ENCODE results near the gene NDUFAB1.
"Not testable (repeated sequence)": the region's sequence is repeated elsewhere in the genome, so short reads cannot be mapped to it uniquely, and the experiment has no call there.

NDUFAB1 gene

GRCh38 chr16:23584186-23585076 lies 11.7 kb downstream of the NDUFAB1 start:
- DNase-seq (ENCODE audit: low spot score) (no peak), FAIRE-seq (no peak)

DNA sequence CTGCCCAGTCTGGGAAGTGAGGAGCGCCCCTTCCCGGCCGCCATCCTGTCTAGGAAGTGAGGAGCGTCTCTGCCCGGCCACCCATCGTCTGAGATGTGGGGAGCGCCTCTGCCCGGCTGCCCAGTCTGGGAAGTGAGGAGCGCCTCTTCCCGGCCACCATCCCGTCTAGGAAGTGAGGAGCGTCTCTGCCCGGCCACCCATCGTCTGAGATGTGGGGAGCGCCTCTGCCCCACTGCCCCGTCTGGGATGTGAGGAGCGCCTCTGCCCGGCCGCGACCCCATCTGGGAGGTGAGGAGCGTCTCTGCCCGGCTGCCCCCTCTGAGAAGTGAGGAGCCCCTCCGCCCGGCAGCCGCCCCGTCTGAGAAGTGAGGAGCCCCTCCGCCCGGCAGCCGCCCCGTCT lies 12.8 kb downstream of the NDUFAB1 start:
- FAIRE-seq; DNase-seq (ENCODE audit: low spot score): not testable (repeated sequence)

DNA sequence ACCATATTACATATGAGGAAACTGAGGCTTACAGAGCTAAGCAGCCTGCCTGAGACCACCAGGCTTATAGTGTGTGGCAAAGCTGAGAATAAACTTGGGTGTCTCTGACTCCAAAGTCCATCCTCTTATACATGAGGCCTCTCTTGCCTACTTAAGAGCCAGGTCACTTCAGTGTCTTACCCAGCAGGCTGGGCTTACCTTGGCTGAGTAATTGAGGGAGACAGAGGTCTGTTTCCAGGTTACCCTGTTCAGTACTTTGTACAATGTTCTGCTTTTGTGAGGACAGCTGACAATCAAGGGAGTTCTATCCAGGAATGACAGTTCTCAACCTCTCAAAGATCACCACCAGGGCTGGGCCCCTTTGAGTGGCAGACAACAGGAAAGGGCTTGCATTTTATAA lies 14.4 kb downstream of the NDUFAB1 start:
- FAIRE-seq, result no peak
- DNase-seq (ENCODE audit: low spot score), result no peak

DNA sequence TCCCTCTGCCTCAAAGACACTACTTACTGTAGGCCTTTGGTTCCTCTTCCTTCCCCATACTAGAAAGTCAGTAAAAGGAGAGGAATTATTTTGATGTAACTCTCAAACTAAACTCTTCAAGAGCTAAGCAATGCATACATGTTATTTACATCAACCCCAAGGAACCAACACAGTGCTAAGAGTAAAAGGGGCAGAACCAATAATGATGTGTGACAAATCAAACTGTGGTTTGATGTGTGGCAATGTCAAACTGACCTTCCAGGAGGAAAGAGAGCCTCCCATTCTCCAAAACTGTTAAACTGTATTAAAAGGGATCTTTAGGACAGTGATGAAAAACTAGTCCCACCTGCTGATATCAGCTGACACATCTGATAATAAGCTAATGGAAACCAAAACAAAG lies 15.7 kb downstream of the NDUFAB1 start:
- FAIRE-seq, result no peak
- DNase-seq (ENCODE audit: low spot score), result no peak

DNA sequence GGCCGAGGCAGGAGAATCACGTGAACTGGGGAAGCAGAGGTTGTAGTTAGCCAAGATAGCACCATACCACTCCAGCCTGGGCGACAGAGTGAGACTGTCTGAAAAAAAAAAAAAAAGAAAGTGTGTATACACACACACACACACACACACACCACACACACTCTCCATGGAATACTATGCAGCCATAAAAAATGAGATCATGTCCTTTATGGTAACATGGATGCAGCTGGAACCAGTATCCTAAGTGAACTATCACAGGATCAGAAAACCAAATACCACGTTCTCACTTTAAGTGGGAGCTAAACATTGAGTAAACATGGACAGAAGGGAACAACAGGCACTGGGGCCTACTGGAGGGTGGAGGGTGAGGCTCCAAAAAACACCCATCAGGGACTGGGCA lies 16.7 kb downstream of the NDUFAB1 start:
- DNase-seq (ENCODE audit: low spot score) (no peak), FAIRE-seq (no peak)

GRCh38 chr16:23578101-23578830 lies 17.9 kb downstream of the NDUFAB1 start:
- FAIRE-seq (no peak), DNase-seq (ENCODE audit: low spot score) (no peak)

- DNase-seq (ENCODE audit: low spot score) (no peak), FAIRE-seq (no peak)
Observed at GRCh38 chr16:23577493-23577892, 18.6 kb downstream of the NDUFAB1 start.

DNA sequence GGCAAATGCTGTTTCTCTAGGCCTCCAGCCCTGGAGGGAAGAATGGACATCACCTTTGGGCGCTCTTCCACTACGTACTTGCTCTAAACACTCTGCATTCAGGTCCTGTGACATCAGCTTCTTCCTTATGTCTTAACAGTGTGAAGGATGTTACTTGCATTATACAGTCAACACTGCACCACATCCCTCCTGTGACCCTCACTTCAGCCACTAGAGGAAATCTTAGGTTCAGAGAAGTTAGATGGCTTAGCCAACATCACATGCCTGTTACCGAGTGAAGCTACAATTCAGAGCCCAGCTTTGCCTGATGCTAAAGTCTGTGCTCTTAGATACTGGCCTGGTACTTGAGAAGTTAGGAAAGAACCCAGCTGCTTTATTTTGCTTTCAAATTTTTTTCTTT lies 20.3 kb downstream of the NDUFAB1 start:
- no peak for FAIRE-seq

DNA sequence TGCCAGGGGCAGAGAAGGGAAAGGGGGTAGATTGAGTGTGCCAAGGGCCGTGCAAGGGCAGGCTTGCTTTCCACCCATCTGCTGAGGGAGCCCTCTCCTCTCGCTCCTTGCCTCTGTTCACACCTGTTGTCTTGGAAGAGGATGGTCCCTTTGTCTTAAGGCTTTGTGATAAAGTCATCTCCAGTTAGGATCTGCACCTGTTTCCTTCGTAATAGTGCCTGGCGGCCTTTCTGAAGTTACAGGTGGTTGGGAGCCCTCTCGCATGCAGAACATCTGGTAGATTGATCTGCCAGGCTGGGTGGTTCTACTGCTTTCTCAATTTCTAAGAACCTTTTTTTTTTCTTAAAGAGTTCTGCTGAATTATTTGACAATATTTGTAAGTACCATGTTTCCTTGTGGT lies 22.3 kb downstream of the NDUFAB1 start:
- DNase-seq (ENCODE audit: low spot score) (no peak), FAIRE-seq (no peak)

More for the DNA sequence above, 20.3 kb downstream of the NDUFAB1 start:
- DNase-seq (ENCODE audit: low spot score), result no peak

DNA sequence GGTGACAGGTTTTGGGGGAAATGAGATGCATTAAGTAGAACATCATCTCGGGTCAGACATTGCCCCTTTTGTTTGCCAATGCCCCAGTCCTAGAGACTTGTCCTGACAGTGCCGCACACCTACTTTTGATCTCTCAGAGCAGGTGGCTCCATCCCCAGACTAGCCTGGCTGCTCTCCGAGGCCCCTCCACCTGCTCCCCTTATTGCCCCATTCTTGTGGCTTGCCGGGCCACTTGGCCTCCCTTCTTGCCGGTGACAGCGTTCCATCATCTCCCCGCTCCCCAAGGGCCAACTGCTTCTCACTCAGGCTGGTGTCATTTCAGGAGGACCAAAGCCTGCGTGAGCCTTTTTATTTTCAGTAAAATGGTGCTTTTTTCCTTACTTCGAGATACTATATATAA lies 23.7 kb downstream of the NDUFAB1 start:
- no peak for FAIRE-seq

DNA sequence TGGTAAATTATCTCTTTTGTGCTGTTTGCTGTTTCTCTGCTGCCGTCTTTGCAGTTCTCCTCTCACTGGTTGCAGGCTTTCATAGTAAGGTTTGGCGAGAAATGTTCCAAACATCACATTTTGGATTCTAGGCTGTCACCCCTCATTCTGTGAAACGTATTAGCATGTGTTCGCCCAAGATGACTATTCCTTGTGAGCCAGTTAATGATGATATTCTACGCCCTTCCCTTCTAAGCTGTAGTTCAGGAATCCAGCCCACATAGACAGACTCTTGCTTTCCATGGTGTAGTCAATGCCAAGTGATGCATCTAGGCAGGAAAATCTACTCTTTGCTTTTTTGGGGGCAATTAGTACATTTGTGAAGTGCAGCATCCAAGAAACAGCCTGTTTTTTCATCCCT lies 24.2 kb downstream of the NDUFAB1 start:
- FAIRE-seq, result no peak
- no peak for DNase-seq (ENCODE audit: low spot score)

More for the DNA sequence above, 23.7 kb downstream of the NDUFAB1 start:
- no peak for DNase-seq (ENCODE audit: low spot score)

DNA sequence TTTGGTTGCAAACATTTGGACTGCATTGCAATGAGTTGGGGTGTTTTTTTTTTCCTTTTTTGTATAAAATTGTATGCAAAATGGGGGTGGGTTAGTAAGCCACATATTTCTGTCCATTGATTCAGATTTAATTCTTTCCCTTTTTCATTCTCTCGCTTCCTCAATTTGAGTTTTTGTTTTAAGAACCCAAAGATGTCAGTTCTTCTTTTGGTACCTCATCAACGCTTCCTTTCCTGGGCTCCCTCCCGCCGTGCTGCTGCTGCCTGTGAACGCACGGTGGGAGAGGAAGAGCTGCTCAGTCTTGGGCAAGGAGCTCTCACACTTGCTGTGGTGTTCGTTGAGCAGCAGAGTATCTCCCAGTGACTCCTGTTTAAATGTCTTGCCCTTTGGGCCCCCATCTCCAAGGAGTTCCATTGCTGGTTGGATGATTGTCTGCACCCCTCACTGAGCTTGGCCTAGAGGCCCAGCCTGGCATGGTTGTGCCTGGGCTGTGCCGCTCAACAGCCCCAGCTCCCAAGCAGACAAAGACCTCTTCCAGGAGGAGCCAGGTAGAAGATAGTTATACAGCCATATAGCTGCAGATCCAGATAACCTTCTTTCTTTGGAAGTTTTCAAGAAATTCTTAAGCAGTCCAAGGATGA lies 25.0 kb downstream of the NDUFAB1 start:
- FAIRE-seq, result no peak
- DNase-seq (ENCODE audit: low spot score), result no peak

GRCh38 chr16:23567602-23568001 lies 28.5 kb downstream of the NDUFAB1 start:
- FAIRE-seq (no peak), DNase-seq (ENCODE audit: low spot score) (no peak)

- DNase-seq (ENCODE audit: low spot score) (no peak), FAIRE-seq (no peak)
Observed at GRCh38 chr16:23566724-23567123, 29.4 kb downstream of the NDUFAB1 start.

DNA sequence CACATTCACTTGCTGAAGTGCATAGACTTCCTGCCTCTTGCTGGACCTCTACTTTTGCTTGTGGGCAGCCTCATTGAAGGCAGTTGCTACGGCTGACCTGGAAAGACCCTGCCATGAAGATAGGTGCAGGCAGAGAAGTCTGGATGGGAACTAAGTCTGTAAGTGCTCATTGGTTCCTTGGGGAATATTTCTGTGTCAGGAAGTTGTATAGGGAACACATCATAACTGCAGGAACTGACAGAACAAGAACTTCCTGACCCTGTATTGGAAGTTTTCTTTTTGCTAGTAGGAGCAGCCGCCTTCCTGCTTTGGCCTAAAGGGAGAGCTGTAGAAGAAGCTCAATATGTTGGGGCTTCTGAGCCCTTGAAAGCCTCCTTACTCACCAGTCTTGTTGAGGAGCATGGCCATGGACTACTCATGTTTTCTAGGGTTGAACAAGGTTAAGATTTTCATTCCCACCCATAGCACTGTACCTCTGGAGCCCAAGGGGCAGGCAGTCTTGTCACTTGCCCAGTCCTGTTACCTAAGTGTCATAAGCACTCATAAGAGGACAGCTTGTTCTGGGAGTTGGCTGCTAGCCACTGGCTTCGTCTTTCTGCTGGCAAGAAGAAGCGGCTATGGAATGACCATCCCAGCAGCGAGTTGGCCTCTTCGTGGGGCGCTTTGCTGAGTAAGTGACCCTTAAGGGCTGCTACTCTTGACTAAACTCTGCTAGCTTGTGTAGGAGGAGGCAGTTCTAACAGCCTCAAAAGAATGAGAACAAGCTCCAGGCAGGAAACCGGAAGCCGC lies 31.3 kb downstream of the NDUFAB1 start:
- no peak for FAIRE-seq
- DNase-seq (ENCODE audit: low spot score), result no peak

DNA sequence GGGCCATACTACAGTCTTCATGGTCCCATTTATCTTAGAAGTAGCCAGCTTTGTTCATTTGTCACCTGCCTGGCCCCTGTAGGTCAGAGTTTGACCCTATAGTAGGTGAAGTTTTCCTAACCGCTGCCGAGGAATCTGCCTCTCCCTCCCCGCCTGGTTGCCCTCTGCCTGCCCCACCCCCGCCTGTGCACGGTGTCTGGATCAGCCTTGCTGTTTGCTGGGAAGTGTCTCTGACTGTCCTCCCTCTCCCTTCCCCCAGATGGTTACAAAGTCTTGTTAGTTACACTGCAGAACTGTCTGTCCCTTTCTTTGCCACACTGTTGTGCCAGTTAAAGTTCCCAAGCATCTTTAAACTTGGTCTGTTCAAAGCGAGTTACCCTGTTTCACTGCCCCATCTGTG lies 32.9 kb downstream of the NDUFAB1 start:
- no peak for FAIRE-seq

DNA sequence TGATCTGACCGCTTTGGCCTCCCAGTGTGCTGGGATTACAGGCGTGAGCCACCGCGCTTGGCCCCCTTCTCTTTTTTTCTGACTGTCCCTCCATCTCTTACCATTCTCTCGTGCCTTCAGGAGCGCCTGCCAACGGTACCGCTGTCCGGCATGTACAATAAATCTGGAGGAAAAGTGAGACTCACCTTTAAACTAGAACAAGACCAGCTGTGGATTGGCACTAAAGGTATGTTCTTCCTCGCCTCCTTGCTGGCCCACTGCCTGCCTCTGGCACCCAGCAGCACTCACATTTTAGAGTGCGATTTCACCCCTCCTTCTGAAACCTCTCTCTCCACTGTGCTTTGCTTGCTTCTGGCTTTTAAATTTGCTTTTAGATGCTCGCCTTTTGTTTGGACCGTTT lies 33.6 kb downstream of the NDUFAB1 start:
- no peak for FAIRE-seq

More for the DNA sequence above, 32.9 kb downstream of the NDUFAB1 start:
- DNase-seq (ENCODE audit: low spot score), result no peak

GRCh38 chr16:23561586-23561985 lies 34.5 kb downstream of the NDUFAB1 start:
- DNase-seq (ENCODE audit: low spot score) (no peak), FAIRE-seq (no peak)

More for the DNA sequence above, 33.6 kb downstream of the NDUFAB1 start:
- no peak for DNase-seq (ENCODE audit: low spot score)

DNA sequence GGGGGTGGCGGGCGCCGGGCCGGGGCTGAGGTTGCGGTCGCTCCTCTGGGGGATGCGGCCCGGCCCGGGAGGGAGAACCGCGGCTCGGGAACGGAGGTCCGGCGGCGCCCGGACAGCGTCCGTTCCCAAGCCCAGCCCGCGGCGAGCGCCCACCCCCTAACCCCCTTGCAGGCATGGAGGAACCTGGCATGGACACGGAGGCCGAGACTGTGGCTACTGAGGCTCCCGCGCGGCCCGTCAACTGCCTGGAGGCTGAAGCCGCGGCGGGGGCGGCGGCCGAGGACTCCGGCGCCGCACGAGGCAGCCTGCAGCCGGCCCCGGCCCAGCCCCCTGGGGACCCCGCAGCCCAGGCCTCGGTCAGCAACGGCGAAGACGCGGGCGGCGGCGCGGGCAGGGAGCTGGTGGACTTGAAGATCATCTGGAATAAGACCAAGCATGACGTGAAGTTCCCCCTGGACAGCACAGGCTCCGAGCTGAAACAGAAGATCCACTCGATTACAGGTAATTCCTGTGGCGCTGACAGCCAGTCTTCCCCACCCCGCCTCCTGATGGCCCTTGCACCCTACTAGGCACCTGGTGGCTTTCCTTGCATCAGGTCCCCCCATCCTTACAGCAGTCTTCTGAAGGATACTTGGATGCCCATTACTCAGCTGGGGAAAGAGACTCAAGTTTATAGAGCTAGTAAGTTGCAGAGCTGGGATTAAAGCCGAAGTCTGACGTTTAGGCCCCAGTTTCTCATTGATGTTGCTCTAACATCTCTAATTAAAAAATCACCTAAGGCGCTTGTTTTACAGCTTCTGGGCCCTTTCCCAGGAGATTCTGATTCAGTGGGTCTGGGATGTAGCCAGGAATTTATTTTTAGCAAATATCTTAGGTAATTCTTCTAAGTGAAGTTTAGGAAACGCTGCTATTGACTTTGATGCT lies 38.1 kb downstream of the NDUFAB1 start:
- no peak for DNase-seq (ENCODE audit: low spot score)
- no peak for FAIRE-seq
